HG03439 (cell line): ENCODE results near the gene WHRN.

Experiments
- ATAC-seq: cut with Tn5 transposase; IDR thresholded peaks from one replicate; pipeline ENCODE4 v1.9.1; 2021; ENCODE audit warnings: mild to moderate bottlenecking, moderate library complexity; ENCODE audit not compliant: unreplicated experiment

The WHRN gene

GRCh38 chr9:114505187-114506081 is at the start of gene WHRN:
WHRN (minus strand) TSS chr9:114505473; CDS start chr9:114504801, 672 bp downstream.
- peak; percentile 71 for ATAC-seq

GRCh38 chr9:114553202-114553601 is 47.9 kb upstream of the WHRN start:
- no peak for ATAC-seq

- no peak for ATAC-seq
Measured at GRCh38 chr9:114552706-114553105, 47.4 kb upstream of the WHRN start.

GRCh38 chr9:114551750-114552685 is 46.7 kb upstream of the WHRN start:
- ATAC-seq = no peak

GRCh38 chr9:114549697-114550330 is 44.5 kb upstream of the WHRN start:
- no peak for ATAC-seq

- ATAC-seq = no peak
Measured at GRCh38 chr9:114546851-114547250, 41.6 kb upstream of the WHRN start.

- no peak for ATAC-seq
Measured at GRCh38 chr9:114545055-114545454, 39.8 kb upstream of the WHRN start.

GRCh38 chr9:114539701-114540380 is 34.6 kb upstream of the WHRN start:
- no peak for ATAC-seq

GRCh38 chr9:114538241-114538640 is 33.0 kb upstream of the WHRN start:
- no peak for ATAC-seq

GRCh38 chr9:114532561-114533237 is 27.4 kb upstream of the WHRN start:
- ATAC-seq = no peak

- ATAC-seq = no peak
Measured at GRCh38 chr9:114529285-114529684, 24.0 kb upstream of the WHRN start.

GRCh38 chr9:114526807-114527206 is 21.5 kb upstream of the WHRN start:
- no peak for ATAC-seq

- no peak for ATAC-seq
Measured at GRCh38 chr9:114525513-114525912, 20.2 kb upstream of the WHRN start.

GRCh38 chr9:114524247-114524681 is 19.0 kb upstream of the WHRN start:
- no peak for ATAC-seq

GRCh38 chr9:114522847-114523246 is 17.6 kb upstream of the WHRN start:
- no peak for ATAC-seq

GRCh38 chr9:114522286-114522685 is 17.0 kb upstream of the WHRN start:
- no peak for ATAC-seq

GRCh38 chr9:114521846-114522245 is 16.6 kb upstream of the WHRN start:
- ATAC-seq = no peak

GRCh38 chr9:114518599-114519022 is 13.3 kb upstream of the WHRN start:
- ATAC-seq = peak; percentile 69

- ATAC-seq = no peak
Measured at GRCh38 chr9:114518120-114518519, 12.8 kb upstream of the WHRN start.

- ATAC-seq = no peak
Measured at GRCh38 chr9:114516913-114517312, 11.6 kb upstream of the WHRN start.
